Measurements from ENCODE around the gene SNW1.
"Not testable (repeated sequence)": the region's sequence is repeated elsewhere in the genome, so short reads cannot be mapped to it uniquely, and the experiment has no call there.

DNA sequence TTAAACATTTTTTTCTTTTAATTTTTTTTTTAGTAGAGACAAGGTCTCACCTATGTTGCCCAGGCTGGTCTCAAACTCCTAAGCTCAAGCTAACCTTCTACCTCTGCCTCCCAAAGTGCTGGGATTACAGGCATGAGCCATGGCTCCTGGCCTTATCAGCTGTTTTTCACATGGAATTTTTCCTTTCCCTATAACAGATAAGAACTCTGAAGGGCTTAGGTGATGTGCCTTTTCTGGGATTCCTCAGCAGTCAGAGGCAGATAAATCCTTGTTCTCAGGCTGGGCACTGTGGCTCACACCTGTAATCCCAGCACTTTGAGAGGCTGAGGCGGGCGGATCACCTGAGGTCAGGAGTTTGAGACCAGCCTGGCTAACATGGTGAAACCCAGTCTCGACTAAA is 32.3 kb upstream of the SNW1 start:
- TF ChIP-seq, protein P1, sequence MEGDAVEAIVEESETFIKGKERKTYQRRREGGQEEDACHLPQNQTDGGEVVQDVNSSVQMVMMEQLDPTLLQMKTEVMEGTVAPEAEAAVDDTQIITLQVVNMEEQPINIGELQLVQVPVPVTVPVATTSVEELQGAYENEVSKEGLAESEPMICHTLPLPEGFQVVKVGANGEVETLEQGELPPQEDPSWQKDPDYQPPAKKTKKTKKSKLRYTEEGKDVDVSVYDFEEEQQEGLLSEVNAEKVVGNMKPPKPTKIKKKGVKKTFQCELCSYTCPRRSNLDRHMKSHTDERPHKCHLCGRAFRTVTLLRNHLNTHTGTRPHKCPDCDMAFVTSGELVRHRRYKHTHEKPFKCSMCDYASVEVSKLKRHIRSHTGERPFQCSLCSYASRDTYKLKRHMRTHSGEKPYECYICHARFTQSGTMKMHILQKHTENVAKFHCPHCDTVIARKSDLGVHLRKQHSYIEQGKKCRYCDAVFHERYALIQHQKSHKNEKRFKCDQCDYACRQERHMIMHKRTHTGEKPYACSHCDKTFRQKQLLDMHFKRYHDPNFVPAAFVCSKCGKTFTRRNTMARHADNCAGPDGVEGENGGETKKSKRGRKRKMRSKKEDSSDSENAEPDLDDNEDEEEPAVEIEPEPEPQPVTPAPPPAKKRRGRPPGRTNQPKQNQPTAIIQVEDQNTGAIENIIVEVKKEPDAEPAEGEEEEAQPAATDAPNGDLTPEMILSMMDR (conservative IDR thresholded peaks at IDR 0.05; ENCODE audit: low read depth, low read length), result not testable (repeated sequence)
- TF ChIP-seq BHLHE40 (IDR thresholded peaks at IDR 0.05; ENCODE audit: low read depth, low read length); USF2 (IDR thresholded peaks at IDR 0.05; ENCODE audit: low read depth, low read length); POLR2A (IDR thresholded peaks at IDR 0.05; ENCODE audit: low read depth, low read length); NFE2L2 (IDR thresholded peaks at IDR 0.05; ENCODE audit: low read depth, low read length); RCOR1 (IDR thresholded peaks at IDR 0.05; ENCODE audit: insufficient replicate concordance, low read length); RFX5 (IDR thresholded peaks at IDR 0.05; ENCODE audit: low read depth, low read length); SMC3 (IDR thresholded peaks at IDR 0.05; ENCODE audit: low read depth, low read length); CEBPB (IDR thresholded peaks at IDR 0.05; ENCODE audit: low read depth, low read length); MAFK (IDR thresholded peaks at IDR 0.05; ENCODE audit: low read depth, low read length): not testable (repeated sequence)
